ENCODE results near the gene AMPD3. TPM values are rescaled to one million over a fixed set of nuclear protein-coding genes. Genes with fewer than 3 reads are reported as not detected.

Gene AMPD3
- 10 to 100 TPM; 20.0 to 22.1 TPM for total RNA-seq

GRCh38 chr11:10454878-10455631, at the start of gene AMPD3:
Gene AMPD3 (plus strand): TSS chr11:10455264. CDS start chr11:10461520, 6,256 bp downstream.
- Histone ChIP-seq H3K36me3 (no peaks in the 10 kb centered on the region), H3K27ac (peak within 1 kb of the TSS; percentile 74 to 76), H3K27me3 (replicated peaks; ENCODE audit: insufficient read depth) (no peaks in the 10 kb centered on the region), H3K9me3 (no peaks in the 10 kb centered on the region), H3K4me1 (replicated peaks) (peaks cover 19% of the 10 kb centered on the region), H3K4me3 (peak within 1 kb of the TSS; percentile 14 to 30)
- intact Hi-C loops (cut with DNase I), result loop anchor here (5.0 kb wide), 2 partner anchors 37 to 48 kb away; no protein-coding TSS in a partner anchor
- 50% methylated on average over 11 of the region's 11 CpGs for WGBS
- peak; percentile 42 for DNase-seq (ENCODE audit: low spot score)
- TF ChIP-seq POLR2A (IDR thresholded peaks at IDR 0.05) (peak; percentile 24), CTCF (IDR thresholded peaks at IDR 0.05) (no peak), POLR2AphosphoS5 (IDR thresholded peaks at IDR 0.05) (peak; percentile 16)

GRCh38 chr11:10405865-10406592, 49.0 kb upstream of the AMPD3 start:
- peak; percentile 65 for DNase-seq (ENCODE audit: low spot score)
- TF ChIP-seq POLR2A (IDR thresholded peaks at IDR 0.05) (no peak), POLR2AphosphoS5 (IDR thresholded peaks at IDR 0.05) (peak; percentile 65), CTCF (IDR thresholded peaks at IDR 0.05) (peak in 3 of 4 experiments; percentile 61 to 79 (median 77))
- intact Hi-C loops (cut with DNase I), result loop anchor here (2.0 to 10.0 kb wide), 3 partner anchors 46 to 331 kb away; no protein-coding TSS in a partner anchor
- Histone ChIP-seq H3K4me3 (no peak overlapping the region), H3K27ac (no peak overlapping the region), H3K36me3 (no peaks in the 10 kb centered on the region), H3K27me3 (replicated peaks; ENCODE audit: insufficient read depth) (no peaks in the 10 kb centered on the region), H3K9me3 (no peaks in the 10 kb centered on the region), H3K4me1 (replicated peaks) (no peaks in the 10 kb centered on the region)
- 33% methylated on average over 6 of the region's 6 CpGs for WGBS

- no peak for TF ChIP-seq POLR2A (IDR thresholded peaks at IDR 0.05)
- no peak for TF ChIP-seq POLR2AphosphoS5 (IDR thresholded peaks at IDR 0.05)
- no peak for TF ChIP-seq CTCF (IDR thresholded peaks at IDR 0.05)
- H3K27ac ChIP-seq, result no peak overlapping the region
- intact Hi-C loops (cut with DNase I), result loop anchor here (2.0 to 10.0 kb wide), 3 partner anchors 45 to 330 kb away; no protein-coding TSS in a partner anchor
- no peaks in the 10 kb centered on the region for H3K36me3 ChIP-seq
- DNase-seq (ENCODE audit: low spot score), result no peak
- no peaks in the 10 kb centered on the region for H3K9me3 ChIP-seq
- no peak overlapping the region for H3K4me3 ChIP-seq
- H3K27me3 ChIP-seq (replicated peaks; ENCODE audit: insufficient read depth), result no peaks in the 10 kb centered on the region
- no peaks in the 10 kb centered on the region for H3K4me1 ChIP-seq (replicated peaks)
- 35% methylated on average over 3 of the region's 3 CpGs for WGBS
These were observed 48.0 kb upstream of the AMPD3 start for GRCh38 chr11:10407055-10407454.

- no peak for DNase-seq (ENCODE audit: low spot score)
- no peak overlapping the region for H3K27ac ChIP-seq
- H3K36me3 ChIP-seq, result no peaks in the 10 kb centered on the region
- H3K27me3 ChIP-seq (replicated peaks; ENCODE audit: insufficient read depth), result no peaks in the 10 kb centered on the region
- H3K4me3 ChIP-seq, result no peak overlapping the region
- no peaks in the 10 kb centered on the region for H3K4me1 ChIP-seq (replicated peaks)
- TF ChIP-seq CTCF (IDR thresholded peaks at IDR 0.05) (no peak), POLR2A (IDR thresholded peaks at IDR 0.05) (no peak), POLR2AphosphoS5 (IDR thresholded peaks at IDR 0.05) (no peak)
- 66% methylated on average over 13 of the region's 13 CpGs for WGBS
- no peaks in the 10 kb centered on the region for H3K9me3 ChIP-seq
- intact Hi-C loops (cut with DNase I), result loop anchor here (2.0 to 10.0 kb wide), 3 partner anchors 44 to 329 kb away; no protein-coding TSS in a partner anchor
These were observed 47.0 kb upstream of the AMPD3 start for GRCh38 chr11:10407749-10408685.
